Lung (tissue), 12 donors: Measurements from ENCODE around the gene ARHGAP18. TPM values are rescaled to one million over a fixed set of nuclear protein-coding genes. Genes with fewer than 3 reads are reported as not detected.

Experiments used
- ATAC-seq: fragments of 200-7000 bp; cut with Tn5 transposase; one replicate; pipeline ENCODE4 v1.9.1; 2020; ENCODE audit warnings: moderate number of reproducible peaks; ENCODE audit not compliant: insufficient read depth, low FRiP score
- DNase-seq, 3 donors: peaks; one replicate each; pipeline ENCODE4 v3.0.0-alpha.2; 2013 to 2017
- H3K27ac ChIP-seq, 2 donors: one replicate each; pipeline ENCODE4 v1.5.1; 2013; ENCODE audit warnings: mild to moderate bottlenecking in 2 of 2, moderate library complexity in 2 of 2, control low read depth in 1 of 2, inconsistent platforms in 1 of 2, low read depth in 1 of 2, low read length in 1 of 2
- H3K27me3 ChIP-seq, 3 donors: one replicate each; pipeline ENCODE4 v1.5.1; 2013; ENCODE audit warnings: low read length in 2 of 3; ENCODE audit not compliant: control insufficient read depth in 3 of 3, insufficient read depth in 3 of 3
- H3K36me3 ChIP-seq, 4 donors: one replicate each; pipeline ENCODE4 v1.5.1; 2013; ENCODE audit warnings: low read length in 4 of 4, mild to moderate bottlenecking in 1 of 4, moderate library complexity in 1 of 4; ENCODE audit not compliant: control insufficient read depth in 4 of 4, insufficient read depth in 4 of 4
- H3K4me1 ChIP-seq, 5 donors: one replicate each; pipeline ENCODE4 v1.5.1; 2013; ENCODE audit warnings: low read length in 5 of 5, mild to moderate bottlenecking in 2 of 5, moderate library complexity in 1 of 5; ENCODE audit not compliant: control insufficient read depth in 5 of 5, insufficient read depth in 5 of 5
- H3K4me3 ChIP-seq: one replicate; pipeline ENCODE4 v1.5.1; 2013; ENCODE audit warnings: mild to moderate bottlenecking, control low read depth, moderate library complexity
- H3K9ac ChIP-seq, 2 donors: one replicate each; pipeline ENCODE4 v1.5.1; 2013; ENCODE audit warnings: low read length in 2 of 2, control low read depth in 1 of 2; ENCODE audit not compliant: insufficient read depth in 1 of 2
- H3K9me3 ChIP-seq, 4 donors: one replicate each; pipeline ENCODE4 v1.5.1; 2013; ENCODE audit warnings: low read length in 3 of 4, mild to moderate bottlenecking in 1 of 4, moderate library complexity in 1 of 4; ENCODE audit not compliant: control insufficient read depth in 4 of 4, insufficient read depth in 3 of 4
- WGBS, 2 donors: extraction: QIAGEN DNeasy Blood & Tissue Kit; methylation state at CpG; one replicate each; pipeline ENCODE4 v1.1.7; 2013; 5-methylcytosine and 5-hydroxymethylcytosine counted together
- polyA plus RNA-seq, 2 donors: library from polyadenylated mRNA; stranded (reverse); fragments of 200-250 nt; gene quantifications; one replicate each; pipeline ENCODE4 v1.2.1, GENCODE V29; 2013
- total RNA-seq, 2 donors: library from RNA; depleted of rRNA in 1 of 2; stranded (reverse); fragments of >200 nt in 1 of 2; gene quantifications; one replicate each; pipeline ENCODE4 v1.2.1, GENCODE V29; 2014 to 2021
- TF ChIP-seq, protein P1 (sequence below): IDR thresholded peaks from 2 replicates; pipeline ENCODE4 v1.5.1; 2012; ENCODE audit warnings: mild to moderate bottlenecking; ENCODE audit errors: control extremely low read depth, extremely low read depth
- donor health status: control.
- donor health status: control.
- donor health status: Bipolar disorder and iron deficiency.
- donor health status: healthy.
- donor health status: DM: yes; HTN: yes; CAD: no.

Gene ARHGAP18
- total and polyA plus RNA-seq, 4 donors = 16.4 to 70.7 (median 33.0) TPM

DNA sequence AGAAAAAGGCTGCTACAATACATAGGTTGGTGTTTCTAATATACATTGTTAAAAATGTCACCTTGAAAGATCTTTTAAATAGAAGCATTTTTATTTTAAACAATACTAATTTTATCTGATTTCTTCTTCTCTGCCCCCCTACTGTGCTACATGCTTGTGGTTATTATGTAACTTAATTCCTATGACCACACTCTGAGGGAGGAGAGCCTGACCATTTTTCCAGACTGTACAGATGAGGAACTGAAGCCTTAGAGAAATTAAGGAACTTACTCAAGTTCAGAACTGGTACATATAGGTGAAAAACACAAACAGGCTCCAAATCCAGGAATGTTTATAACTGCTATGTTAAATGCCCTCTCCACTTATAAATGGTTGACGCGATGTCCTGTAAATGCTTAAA is 43.4 kb upstream of the ARHGAP18 start:
- no peak for ATAC-seq
- TF ChIP-seq, protein P1, sequence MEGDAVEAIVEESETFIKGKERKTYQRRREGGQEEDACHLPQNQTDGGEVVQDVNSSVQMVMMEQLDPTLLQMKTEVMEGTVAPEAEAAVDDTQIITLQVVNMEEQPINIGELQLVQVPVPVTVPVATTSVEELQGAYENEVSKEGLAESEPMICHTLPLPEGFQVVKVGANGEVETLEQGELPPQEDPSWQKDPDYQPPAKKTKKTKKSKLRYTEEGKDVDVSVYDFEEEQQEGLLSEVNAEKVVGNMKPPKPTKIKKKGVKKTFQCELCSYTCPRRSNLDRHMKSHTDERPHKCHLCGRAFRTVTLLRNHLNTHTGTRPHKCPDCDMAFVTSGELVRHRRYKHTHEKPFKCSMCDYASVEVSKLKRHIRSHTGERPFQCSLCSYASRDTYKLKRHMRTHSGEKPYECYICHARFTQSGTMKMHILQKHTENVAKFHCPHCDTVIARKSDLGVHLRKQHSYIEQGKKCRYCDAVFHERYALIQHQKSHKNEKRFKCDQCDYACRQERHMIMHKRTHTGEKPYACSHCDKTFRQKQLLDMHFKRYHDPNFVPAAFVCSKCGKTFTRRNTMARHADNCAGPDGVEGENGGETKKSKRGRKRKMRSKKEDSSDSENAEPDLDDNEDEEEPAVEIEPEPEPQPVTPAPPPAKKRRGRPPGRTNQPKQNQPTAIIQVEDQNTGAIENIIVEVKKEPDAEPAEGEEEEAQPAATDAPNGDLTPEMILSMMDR = no peak
- Histone ChIP-seq H3K27ac (no peak overlapping the region), H3K9ac (no peak overlapping the region), H3K9me3 (no peaks in the 10 kb centered on the region), H3K27me3 (no peaks in the 10 kb centered on the region), H3K36me3 (no peaks in the 10 kb centered on the region), H3K4me1 (peaks cover 0 to 13% (median 2%) of the 10 kb centered on the region in 5 donors), H3K4me3 (no peak overlapping the region)
- 94 to 95% methylated on average over 2 of the region's 2 CpGs for WGBS, 2 donors
- DNase-seq = no peak

DNA sequence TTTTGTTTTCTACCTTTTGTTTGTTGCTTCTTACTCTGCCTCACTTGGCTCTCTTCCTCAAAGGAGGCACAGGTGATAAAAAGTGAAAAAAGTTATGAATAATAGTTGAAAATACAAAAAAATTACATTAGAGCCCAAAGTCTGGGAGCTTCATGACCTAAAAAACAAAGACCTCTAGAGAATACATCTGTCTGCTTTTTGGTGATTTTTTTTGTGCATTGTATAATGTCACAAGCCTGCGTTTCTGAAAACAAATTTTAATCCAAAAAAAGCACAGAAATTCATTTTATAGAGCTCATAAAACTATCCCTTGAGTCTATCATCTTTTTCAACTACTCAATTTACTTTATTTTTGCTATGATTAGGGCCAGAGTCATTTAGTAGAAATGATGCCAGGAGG is 41.4 kb upstream of the ARHGAP18 start:
- ATAC-seq (no peak), DNase-seq (no peak)
- H3K36me3 ChIP-seq = no peaks in the 10 kb centered on the region
- no peak overlapping the region for H3K27ac ChIP-seq
- TF ChIP-seq, protein P1 = no peak
- no peaks in the 10 kb centered on the region for H3K9me3 ChIP-seq
- WGBS, 2 donors = 82 to 83% methylated on average over 1 of the region's 1 CpG
- H3K27me3 ChIP-seq = no peaks in the 10 kb centered on the region
- no peak overlapping the region for H3K4me3 ChIP-seq
- H3K9ac ChIP-seq = peak overlapping the region in 1 of 2 donors; percentile 11
- H3K4me1 ChIP-seq = peaks cover 0 to 13% (median 2%) of the 10 kb centered on the region in 5 donors

DNA sequence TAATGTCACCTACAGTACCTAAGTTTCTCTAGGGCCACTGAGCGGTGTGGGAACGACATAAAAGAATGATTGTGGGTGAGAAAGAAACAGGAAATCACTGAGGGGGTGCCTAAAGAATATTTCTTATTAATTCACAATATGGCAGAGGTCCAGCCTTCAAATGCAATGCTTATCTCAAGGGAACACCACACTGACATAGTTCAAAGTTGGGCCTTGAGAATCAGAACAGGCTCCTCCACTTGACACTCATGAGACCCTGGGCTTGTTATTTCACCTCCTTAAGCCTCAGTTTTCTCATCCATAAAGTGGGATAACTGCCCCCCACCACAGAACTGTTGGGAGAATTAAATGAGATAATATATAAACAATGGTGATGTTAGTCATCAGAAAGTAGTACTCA is 40.4 kb upstream of the ARHGAP18 start:
- H3K27me3 ChIP-seq = no peaks in the 10 kb centered on the region
- TF ChIP-seq, protein P1 = no peak
- H3K9me3 ChIP-seq = no peaks in the 10 kb centered on the region
- 15 to 47% methylated on average over 2 of the region's 2 CpGs for WGBS, 2 donors
- H3K9ac ChIP-seq = no peak overlapping the region
- H3K4me3 ChIP-seq = no peak overlapping the region
- ATAC-seq (no peak), DNase-seq (no peak)
- H3K4me1 ChIP-seq = peaks cover 0 to 13% (median 2%) of the 10 kb centered on the region in 5 donors
- peak overlapping the region in 1 of 2 donors; percentile 60 for H3K27ac ChIP-seq
- H3K36me3 ChIP-seq = no peaks in the 10 kb centered on the region

DNA sequence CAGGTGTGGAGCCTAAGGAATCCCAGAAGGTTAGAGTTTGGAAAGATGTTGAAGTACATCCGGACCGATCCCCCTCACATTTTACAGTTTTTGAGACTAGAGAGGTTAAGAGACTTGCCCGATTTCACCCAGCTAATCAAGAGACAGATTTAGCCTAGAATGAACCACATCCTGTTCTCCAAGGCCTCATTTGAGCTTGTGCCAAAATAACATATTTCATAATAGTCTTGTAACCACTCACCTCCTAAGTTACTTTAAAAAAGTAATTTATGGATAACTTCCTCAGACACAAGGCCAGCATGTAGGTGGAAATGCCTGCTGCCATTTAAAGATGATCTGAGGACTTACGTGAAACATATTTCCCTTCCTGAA is 39.8 kb upstream of the ARHGAP18 start:
- H3K9ac ChIP-seq = no peak overlapping the region
- TF ChIP-seq, protein P1 = no peak
- DNase-seq (peak in 2 of 3 donors; percentile 33 to 66), ATAC-seq (no peak)
- H3K36me3 ChIP-seq = no peaks in the 10 kb centered on the region
- no peak overlapping the region for H3K4me3 ChIP-seq
- H3K27ac ChIP-seq = peak overlapping the region in 1 of 2 donors; percentile 60
- WGBS, 2 donors = 10 to 16% methylated on average over 4 of the region's 4 CpGs
- H3K9me3 ChIP-seq = no peaks in the 10 kb centered on the region
- H3K4me1 ChIP-seq = peaks cover 0 to 12% (median 2%) of the 10 kb centered on the region in 5 donors
- no peaks in the 10 kb centered on the region for H3K27me3 ChIP-seq
